ENCODE measurements around the gene GPANK1. TPM values are rescaled to one million over a fixed set of nuclear protein-coding genes. Genes with fewer than 3 reads are reported as not detected.

Gene GPANK1
- total and polyA plus RNA-seq, 9 of the 15 experiments (the other 6 are each of a cell fraction or from before 2014, with no cell fraction given): 32.2 to 111 (median 46.3) TPM

DNA sequence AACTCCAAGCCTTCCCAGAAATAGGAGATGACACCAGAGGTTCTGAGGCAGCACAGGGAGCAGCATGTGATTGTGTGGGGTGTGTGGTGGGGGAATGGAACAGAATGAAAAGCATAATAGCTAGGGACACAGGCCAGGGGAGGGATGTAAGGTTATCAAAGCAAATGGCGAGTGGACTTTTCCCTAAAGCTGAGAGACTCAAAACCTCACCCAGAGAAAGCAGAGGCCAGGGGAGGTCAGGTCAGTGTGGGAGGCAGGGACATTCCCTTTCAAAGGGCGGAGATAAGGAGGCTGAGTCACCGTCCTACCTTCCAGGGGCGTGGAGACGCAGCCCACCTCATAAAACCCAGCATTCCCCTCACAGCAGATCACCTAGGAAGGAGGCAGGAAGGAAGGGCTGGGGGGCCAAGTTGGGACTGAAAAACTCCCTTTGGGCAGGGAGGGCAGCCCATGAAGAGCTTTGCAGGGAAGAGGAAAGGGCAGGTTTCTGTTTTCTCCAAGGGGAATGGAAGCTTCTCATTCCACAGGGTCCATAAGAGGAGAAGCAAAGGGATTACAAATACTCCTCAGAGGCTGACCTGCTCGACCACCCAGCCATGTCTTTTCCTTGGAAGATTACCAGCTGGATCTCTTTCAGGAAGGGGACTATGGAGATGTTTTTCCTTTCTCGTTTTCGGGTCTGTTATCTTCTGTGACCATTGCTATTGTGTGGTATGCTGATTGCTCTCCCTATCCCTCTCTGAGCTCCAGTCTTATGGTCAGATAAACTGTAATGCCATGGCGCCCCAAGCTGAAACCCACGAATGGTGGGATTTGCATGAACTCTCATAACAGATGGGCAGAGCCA, 25.7 kb upstream of the GPANK1 start (continued):
- TF ChIP-seq, protein P1, sequence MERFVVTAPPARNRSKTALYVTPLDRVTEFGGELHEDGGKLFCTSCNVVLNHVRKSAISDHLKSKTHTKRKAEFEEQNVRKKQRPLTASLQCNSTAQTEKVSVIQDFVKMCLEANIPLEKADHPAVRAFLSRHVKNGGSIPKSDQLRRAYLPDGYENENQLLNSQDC (CRISPR knock-in tag; IDR thresholded peaks at IDR 0.05): no peak
- TF ChIP-seq, protein P2, sequence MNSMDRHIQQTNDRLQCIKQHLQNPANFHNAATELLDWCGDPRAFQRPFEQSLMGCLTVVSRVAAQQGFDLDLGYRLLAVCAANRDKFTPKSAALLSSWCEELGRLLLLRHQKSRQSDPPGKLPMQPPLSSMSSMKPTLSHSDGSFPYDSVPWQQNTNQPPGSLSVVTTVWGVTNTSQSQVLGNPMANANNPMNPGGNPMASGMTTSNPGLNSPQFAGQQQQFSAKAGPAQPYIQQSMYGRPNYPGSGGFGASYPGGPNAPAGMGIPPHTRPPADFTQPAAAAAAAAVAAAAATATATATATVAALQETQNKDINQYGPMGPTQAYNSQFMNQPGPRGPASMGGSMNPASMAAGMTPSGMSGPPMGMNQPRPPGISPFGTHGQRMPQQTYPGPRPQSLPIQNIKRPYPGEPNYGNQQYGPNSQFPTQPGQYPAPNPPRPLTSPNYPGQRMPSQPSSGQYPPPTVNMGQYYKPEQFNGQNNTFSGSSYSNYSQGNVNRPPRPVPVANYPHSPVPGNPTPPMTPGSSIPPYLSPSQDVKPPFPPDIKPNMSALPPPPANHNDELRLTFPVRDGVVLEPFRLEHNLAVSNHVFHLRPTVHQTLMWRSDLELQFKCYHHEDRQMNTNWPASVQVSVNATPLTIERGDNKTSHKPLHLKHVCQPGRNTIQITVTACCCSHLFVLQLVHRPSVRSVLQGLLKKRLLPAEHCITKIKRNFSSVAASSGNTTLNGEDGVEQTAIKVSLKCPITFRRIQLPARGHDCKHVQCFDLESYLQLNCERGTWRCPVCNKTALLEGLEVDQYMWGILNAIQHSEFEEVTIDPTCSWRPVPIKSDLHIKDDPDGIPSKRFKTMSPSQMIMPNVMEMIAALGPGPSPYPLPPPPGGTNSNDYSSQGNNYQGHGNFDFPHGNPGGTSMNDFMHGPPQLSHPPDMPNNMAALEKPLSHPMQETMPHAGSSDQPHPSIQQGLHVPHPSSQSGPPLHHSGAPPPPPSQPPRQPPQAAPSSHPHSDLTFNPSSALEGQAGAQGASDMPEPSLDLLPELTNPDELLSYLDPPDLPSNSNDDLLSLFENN (IDR thresholded peaks at IDR 0.05; ENCODE audit: low read depth in 2 of 2, low read length in 2 of 2): peak in 1 of 2 experiments; percentile 1; a peak in 1 of 4 replicates
- peak; percentile 21 for TF ChIP-seq KDM5B (IDR thresholded peaks at IDR 0.05; ENCODE audit: insufficient replicate concordance, low read depth, low read length)
- no peak for TF ChIP-seq ZSCAN29 (IDR thresholded peaks at IDR 0.05)
- TF ChIP-seq, protein P3, sequence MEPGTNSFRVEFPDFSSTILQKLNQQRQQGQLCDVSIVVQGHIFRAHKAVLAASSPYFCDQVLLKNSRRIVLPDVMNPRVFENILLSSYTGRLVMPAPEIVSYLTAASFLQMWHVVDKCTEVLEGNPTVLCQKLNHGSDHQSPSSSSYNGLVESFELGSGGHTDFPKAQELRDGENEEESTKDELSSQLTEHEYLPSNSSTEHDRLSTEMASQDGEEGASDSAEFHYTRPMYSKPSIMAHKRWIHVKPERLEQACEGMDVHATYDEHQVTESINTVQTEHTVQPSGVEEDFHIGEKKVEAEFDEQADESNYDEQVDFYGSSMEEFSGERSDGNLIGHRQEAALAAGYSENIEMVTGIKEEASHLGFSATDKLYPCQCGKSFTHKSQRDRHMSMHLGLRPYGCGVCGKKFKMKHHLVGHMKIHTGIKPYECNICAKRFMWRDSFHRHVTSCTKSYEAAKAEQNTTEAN (CRISPR knock-in tag; IDR thresholded peaks at IDR 0.05): peak; percentile 81; the same call in 1 of the 2 replicates
- peak; percentile 96 for TF ChIP-seq CBFA2T3 (IDR thresholded peaks at IDR 0.05)
- TF ChIP-seq DPF2 (IDR thresholded peaks at IDR 0.05): peak; percentile 100
- peak; percentile 67 for TF ChIP-seq MYNN (IDR thresholded peaks at IDR 0.05)
- no peak for TF ChIP-seq MYNN (CRISPR knock-in tag; IDR thresholded peaks at IDR 0.05)
- TF ChIP-seq MIER1 (IDR thresholded peaks at IDR 0.05; ENCODE audit: low read depth): peak; percentile 33; the same call in 1 of the 2 replicates
- TF ChIP-seq BRF1 (IDR thresholded peaks at IDR 0.05; ENCODE audit: borderline replicate concordance, extremely low read depth, insufficient read length): no peak
- TF ChIP-seq ZBTB17 (CRISPR knock-in tag; IDR thresholded peaks at IDR 0.05): peak; percentile 71; the same call in 1 of the 2 replicates
- TF ChIP-seq GATAD2A (IDR thresholded peaks at IDR 0.05): peak; percentile 99
- TF ChIP-seq BCOR (IDR thresholded peaks at IDR 0.05): peak; percentile 96
- TF ChIP-seq SRSF3 (IDR thresholded peaks at IDR 0.05; ENCODE audit: insufficient read depth, low read length): no peak
- TF ChIP-seq, protein P4, sequence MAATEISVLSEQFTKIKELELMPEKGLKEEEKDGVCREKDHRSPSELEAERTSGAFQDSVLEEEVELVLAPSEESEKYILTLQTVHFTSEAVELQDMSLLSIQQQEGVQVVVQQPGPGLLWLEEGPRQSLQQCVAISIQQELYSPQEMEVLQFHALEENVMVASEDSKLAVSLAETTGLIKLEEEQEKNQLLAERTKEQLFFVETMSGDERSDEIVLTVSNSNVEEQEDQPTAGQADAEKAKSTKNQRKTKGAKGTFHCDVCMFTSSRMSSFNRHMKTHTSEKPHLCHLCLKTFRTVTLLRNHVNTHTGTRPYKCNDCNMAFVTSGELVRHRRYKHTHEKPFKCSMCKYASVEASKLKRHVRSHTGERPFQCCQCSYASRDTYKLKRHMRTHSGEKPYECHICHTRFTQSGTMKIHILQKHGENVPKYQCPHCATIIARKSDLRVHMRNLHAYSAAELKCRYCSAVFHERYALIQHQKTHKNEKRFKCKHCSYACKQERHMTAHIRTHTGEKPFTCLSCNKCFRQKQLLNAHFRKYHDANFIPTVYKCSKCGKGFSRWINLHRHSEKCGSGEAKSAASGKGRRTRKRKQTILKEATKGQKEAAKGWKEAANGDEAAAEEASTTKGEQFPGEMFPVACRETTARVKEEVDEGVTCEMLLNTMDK (IDR thresholded peaks at IDR 0.05; ENCODE audit: borderline replicate concordance, insufficient read depth, low read depth, low read length, poor library complexity, severe bottlenecking): no peak
- no peak; the same call in 1 of the 2 replicates for TF ChIP-seq XRCC5 (IDR thresholded peaks at IDR 0.05; ENCODE audit: low read depth, low read length)
- TF ChIP-seq ZNF780A (CRISPR knock-in tag; IDR thresholded peaks at IDR 0.05): peak; percentile 38; the same call in 1 of the 2 replicates
- TF ChIP-seq, protein P5, sequence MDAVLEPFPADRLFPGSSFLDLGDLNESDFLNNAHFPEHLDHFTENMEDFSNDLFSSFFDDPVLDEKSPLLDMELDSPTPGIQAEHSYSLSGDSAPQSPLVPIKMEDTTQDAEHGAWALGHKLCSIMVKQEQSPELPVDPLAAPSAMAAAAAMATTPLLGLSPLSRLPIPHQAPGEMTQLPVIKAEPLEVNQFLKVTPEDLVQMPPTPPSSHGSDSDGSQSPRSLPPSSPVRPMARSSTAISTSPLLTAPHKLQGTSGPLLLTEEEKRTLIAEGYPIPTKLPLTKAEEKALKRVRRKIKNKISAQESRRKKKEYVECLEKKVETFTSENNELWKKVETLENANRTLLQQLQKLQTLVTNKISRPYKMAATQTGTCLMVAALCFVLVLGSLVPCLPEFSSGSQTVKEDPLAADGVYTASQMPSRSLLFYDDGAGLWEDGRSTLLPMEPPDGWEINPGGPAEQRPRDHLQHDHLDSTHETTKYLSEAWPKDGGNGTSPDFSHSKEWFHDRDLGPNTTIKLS (IDR thresholded peaks at IDR 0.05; ENCODE audit: borderline replicate concordance, low read depth): peak; percentile 50; the same call in 1 of the 2 replicates
